ENCODE data around the gene ANXA8. TPM values are rescaled to one million over a fixed set of nuclear protein-coding genes. Genes with fewer than 3 reads are reported as not detected.

Gene ANXA8
- total RNA-seq, 1 donor from 2014 or later, result not detected

DNA sequence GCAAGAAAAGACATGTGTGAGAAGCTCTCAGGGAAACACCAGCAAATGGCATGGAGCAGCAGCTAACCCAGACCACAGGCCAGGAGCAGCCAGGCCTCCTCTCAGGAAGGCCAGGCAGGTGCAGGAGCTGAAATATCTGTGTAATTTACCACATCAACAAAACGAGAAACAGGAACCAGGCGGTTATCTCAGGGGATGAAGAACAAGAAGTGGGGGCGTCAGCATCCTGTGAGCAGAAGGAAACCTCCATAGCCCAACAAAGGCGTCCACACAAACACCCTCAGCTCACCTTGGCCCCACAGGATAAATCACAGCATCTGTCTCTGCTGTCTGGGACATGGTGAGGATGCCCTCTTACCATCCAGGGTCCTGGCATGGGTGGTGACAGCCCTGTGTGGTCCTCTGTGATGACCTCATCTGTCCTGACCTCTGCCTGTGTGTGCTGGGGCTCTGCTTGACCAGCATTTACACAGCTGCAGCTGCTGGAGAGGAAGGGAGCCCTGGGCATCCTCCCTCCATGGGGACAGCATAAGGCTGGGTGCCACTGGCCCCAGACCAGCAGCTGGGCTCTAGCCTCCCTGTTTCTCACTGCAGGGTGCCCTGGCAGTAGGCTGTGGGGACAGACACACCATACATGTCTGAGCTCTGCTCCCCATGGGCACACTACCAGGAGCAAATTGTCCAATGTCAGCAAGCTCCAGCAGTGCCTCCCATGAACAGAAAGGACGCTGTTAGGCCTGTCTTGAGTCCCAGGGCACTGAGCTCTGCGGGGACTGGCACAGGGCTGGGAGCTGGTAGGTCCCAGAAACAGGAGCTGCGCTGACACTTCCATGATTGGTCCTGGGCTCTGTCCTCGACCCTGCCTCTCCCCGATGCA, 34.6 kb downstream of the ANXA8 start:
- DNase-seq, result no peak
- Mint-ChIP-seq H3K27me3 (ENCODE audit: unreplicated experiment) (peaks cover 13% of the 10 kb centered on the region), H3K9me3 (ENCODE audit: unreplicated experiment) (peaks cover 13% of the 10 kb centered on the region), H3K4me1 (ENCODE audit: low read depth, unreplicated experiment) (peaks cover 11% of the 10 kb centered on the region), H3K27ac (ENCODE audit: unreplicated experiment) (no peak overlapping the region), H3K36me3 (ENCODE audit: unreplicated experiment) (peaks cover 12% of the 10 kb centered on the region), H3K4me3 (ENCODE audit: unreplicated experiment) (no peak overlapping the region)
- TF ChIP-seq, protein P1, sequence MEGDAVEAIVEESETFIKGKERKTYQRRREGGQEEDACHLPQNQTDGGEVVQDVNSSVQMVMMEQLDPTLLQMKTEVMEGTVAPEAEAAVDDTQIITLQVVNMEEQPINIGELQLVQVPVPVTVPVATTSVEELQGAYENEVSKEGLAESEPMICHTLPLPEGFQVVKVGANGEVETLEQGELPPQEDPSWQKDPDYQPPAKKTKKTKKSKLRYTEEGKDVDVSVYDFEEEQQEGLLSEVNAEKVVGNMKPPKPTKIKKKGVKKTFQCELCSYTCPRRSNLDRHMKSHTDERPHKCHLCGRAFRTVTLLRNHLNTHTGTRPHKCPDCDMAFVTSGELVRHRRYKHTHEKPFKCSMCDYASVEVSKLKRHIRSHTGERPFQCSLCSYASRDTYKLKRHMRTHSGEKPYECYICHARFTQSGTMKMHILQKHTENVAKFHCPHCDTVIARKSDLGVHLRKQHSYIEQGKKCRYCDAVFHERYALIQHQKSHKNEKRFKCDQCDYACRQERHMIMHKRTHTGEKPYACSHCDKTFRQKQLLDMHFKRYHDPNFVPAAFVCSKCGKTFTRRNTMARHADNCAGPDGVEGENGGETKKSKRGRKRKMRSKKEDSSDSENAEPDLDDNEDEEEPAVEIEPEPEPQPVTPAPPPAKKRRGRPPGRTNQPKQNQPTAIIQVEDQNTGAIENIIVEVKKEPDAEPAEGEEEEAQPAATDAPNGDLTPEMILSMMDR (IDR thresholded peaks at IDR 0.05; ENCODE audit: partially characterized antibody, unreplicated experiment), result no peak

DNA sequence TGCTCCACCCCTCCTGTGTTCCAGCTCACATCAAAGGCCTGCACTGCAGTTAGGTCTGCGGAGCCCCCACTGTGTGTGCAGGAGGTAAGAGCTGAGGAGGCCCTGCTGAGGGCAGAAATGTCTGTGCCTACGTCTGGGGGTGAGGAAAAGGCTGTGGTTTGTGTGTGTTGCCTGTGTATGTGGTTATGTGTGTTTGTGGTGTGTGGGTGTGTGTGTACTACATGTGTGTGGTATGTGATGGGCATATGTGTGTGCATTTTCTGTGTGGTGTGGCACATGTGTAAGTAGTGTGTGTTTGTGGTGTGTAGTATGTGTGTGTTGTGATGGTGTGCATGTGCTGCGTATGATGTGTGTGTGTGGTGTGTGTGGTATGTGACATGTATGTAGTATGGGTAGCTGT, 36.2 kb downstream of the ANXA8 start:
- Mint-ChIP-seq H3K36me3 (ENCODE audit: unreplicated experiment) (peaks cover 12% of the 10 kb centered on the region), H3K4me3 (ENCODE audit: unreplicated experiment) (no peak overlapping the region), H3K4me1 (ENCODE audit: low read depth, unreplicated experiment) (peaks cover 4% of the 10 kb centered on the region), H3K27ac (ENCODE audit: unreplicated experiment) (no peak overlapping the region), H3K27me3 (ENCODE audit: unreplicated experiment) (peaks cover 7% of the 10 kb centered on the region), H3K9me3 (ENCODE audit: unreplicated experiment) (peaks cover 11% of the 10 kb centered on the region)
- no peak for DNase-seq
- TF ChIP-seq, protein P1 (IDR thresholded peaks at IDR 0.05; ENCODE audit: partially characterized antibody, unreplicated experiment), result no peak

DNA sequence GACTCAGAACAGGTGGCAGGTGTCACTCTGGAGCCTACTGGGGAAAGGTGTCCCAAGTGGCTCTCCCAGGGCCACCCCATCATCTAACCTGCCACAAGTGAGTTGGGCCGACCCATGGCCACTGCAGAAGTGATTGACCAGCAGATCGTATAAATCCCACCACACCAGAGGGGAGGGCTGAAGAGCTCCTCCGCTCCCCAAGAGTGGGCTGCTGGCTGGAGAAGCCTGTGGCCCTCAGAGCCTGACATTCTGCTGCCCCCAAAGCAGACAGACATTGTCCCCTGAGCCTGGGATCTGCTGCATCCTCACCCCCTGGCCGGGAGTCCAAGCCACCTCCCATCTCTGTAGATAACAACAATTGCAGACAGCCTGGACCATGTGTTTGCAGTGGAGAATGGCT, 36.7 kb downstream of the ANXA8 start:
- H3K9me3 Mint-ChIP-seq (ENCODE audit: unreplicated experiment), result peaks cover 11% of the 10 kb centered on the region
- peaks cover 7% of the 10 kb centered on the region for H3K27me3 Mint-ChIP-seq (ENCODE audit: unreplicated experiment)
- TF ChIP-seq, protein P1 (IDR thresholded peaks at IDR 0.05; ENCODE audit: partially characterized antibody, unreplicated experiment), result no peak
- no peak for DNase-seq
- H3K4me1 Mint-ChIP-seq (ENCODE audit: low read depth, unreplicated experiment), result no peaks in the 10 kb centered on the region
- peaks cover 14% of the 10 kb centered on the region for H3K36me3 Mint-ChIP-seq (ENCODE audit: unreplicated experiment)
- no peak overlapping the region for H3K4me3 Mint-ChIP-seq (ENCODE audit: unreplicated experiment)
- no peak overlapping the region for H3K27ac Mint-ChIP-seq (ENCODE audit: unreplicated experiment)

DNA sequence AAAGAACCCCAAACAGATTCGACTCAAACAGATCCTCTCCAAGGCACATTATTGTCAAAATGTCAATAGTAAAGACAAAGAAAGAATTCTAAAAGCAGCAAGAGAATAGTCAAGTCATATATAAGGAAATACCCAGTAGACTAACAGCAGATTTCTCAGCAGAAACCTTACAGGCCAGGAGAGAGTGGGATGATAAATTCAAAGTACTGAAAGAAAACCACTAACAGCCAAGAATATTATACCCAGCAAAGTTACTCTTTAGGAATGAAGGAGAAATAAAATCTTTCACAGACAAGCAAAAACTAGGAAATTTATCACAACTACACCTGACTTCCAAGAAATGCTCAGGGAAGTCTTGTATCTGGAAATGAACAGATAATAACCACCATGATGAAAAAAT, 38.2 kb downstream of the ANXA8 start:
- TF ChIP-seq, protein P1 (IDR thresholded peaks at IDR 0.05; ENCODE audit: partially characterized antibody, unreplicated experiment), result no peak
- Mint-ChIP-seq H3K4me1 (ENCODE audit: low read depth, unreplicated experiment) (no peaks in the 10 kb centered on the region), H3K4me3 (ENCODE audit: unreplicated experiment) (no peak overlapping the region), H3K27me3 (ENCODE audit: unreplicated experiment) (peaks cover 9% of the 10 kb centered on the region), H3K9me3 (ENCODE audit: unreplicated experiment) (peaks cover 11% of the 10 kb centered on the region), H3K36me3 (ENCODE audit: unreplicated experiment) (peaks cover 16% of the 10 kb centered on the region), H3K27ac (ENCODE audit: unreplicated experiment) (no peak overlapping the region)
- no peak for DNase-seq

DNA sequence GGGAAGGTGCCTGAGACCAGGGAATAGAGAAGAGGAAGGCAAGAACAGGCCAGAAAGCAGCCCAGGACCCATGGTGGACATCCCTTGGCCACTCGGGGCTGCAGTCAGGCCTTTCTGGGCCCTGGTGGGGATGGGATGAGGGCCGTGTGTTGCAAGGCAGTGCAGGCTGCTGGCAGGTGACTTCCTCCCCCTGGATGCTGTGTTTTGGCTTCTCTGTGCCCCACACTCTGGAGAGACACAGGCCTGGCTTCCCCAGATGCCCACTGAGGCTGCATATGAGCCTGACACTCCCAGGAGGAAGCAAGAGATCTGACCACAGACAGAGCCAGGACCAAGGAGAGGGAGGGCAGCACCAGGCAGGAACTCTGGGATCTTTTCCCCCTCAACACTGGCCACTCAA, 39.9 kb downstream of the ANXA8 start:
- Mint-ChIP-seq H3K9me3 (ENCODE audit: unreplicated experiment) (peaks cover 11% of the 10 kb centered on the region), H3K27me3 (ENCODE audit: unreplicated experiment) (peaks cover 9% of the 10 kb centered on the region), H3K27ac (ENCODE audit: unreplicated experiment) (no peak overlapping the region), H3K4me3 (ENCODE audit: unreplicated experiment) (no peak overlapping the region), H3K4me1 (ENCODE audit: low read depth, unreplicated experiment) (no peaks in the 10 kb centered on the region), H3K36me3 (ENCODE audit: unreplicated experiment) (peaks cover 16% of the 10 kb centered on the region)
- TF ChIP-seq, protein P1 (IDR thresholded peaks at IDR 0.05; ENCODE audit: partially characterized antibody, unreplicated experiment), result no peak
- no peak for DNase-seq
